DMS53 treated with DMSO at 0.1 percent for 48 hours (cell line): Measurements from ENCODE around the gene CTRB2.

Experiments
- DNase-seq: peaks from one replicate; lab custom pipeline; 2025; ENCODE audit not compliant: unreplicated experiment; lab: John Stamatoyannopoulos, UW

The CTRB2 gene

GRCh38 chr16:75206749-75207451, at the start of gene CTRB2:
Gene CTRB2, minus strand, starts transcription at chr16:75207161. Its CDS starts 20 bp downstream, at chr16:75207141.
- DNase-seq, result no peak

DNA sequence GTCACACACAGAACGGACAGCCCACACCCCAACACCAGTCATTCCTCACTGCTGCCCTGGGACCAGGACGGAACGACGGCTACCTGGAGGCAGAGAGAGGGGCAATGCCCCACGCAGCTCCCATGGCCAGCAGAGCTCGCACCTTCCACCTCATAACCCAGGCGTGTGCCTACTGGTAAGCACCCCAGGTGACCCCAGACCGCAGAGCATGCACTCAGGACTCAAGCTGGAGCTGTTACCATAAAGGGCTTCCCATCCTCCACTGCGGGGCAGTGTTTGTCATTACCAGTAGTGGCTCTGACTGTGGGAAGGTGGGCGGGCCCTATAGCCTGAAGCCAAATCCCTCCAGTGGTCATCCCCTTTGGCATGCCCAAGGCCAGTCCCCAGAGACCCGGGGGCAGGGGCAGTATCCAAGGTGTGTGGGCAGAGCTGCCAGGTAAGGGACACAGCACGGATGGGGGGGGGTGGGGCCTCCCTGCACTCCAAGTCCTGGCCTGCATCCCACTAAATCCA, 49.2 kb upstream of the CTRB2 start:
- no peak for DNase-seq

GRCh38 chr16:75254359-75254837, 47.4 kb upstream of the CTRB2 start:
- no peak for DNase-seq

- DNase-seq, result no peak
Measured at GRCh38 chr16:75252946-75253911, 46.3 kb upstream of the CTRB2 start.

DNA sequence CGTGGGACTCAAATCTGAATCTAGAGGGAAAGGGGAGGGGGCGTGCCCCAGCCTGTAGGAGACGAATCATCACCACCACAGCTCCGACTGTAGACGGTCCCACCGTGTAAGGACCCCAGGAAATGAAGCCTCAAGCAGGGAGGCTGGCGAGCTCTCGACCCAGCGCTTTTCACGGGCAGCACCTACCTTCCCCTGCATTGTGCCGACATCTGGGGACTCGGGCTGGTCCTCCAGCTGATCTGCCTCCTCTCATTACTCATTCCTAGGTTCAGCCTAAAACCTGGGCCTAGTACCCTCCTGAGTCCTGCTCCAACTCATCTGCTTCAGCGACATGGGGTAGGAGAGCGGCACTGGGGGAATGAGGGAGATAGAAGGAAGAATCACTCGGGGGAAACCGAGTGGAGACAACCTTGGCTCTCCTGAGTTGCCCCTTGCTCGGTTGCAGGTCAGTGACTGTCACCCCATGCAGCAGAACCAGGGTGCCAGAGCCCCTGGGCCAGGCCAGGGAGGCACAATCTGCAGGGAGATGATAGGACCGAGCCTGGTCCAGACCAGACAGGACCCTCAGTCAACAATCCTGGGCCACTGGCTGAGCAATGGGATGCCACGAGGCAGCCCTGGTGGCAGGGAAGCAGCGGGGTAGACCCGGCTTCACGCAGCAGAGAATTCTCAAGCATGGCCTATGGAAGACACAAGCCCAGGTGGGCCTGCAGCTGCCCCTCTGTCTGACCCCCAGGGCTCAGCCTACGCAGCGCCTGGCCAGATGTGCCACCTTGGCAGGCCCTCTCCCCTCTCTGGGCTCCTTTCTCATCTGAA, 45.3 kb upstream of the CTRB2 start:
- DNase-seq, result no peak

DNA sequence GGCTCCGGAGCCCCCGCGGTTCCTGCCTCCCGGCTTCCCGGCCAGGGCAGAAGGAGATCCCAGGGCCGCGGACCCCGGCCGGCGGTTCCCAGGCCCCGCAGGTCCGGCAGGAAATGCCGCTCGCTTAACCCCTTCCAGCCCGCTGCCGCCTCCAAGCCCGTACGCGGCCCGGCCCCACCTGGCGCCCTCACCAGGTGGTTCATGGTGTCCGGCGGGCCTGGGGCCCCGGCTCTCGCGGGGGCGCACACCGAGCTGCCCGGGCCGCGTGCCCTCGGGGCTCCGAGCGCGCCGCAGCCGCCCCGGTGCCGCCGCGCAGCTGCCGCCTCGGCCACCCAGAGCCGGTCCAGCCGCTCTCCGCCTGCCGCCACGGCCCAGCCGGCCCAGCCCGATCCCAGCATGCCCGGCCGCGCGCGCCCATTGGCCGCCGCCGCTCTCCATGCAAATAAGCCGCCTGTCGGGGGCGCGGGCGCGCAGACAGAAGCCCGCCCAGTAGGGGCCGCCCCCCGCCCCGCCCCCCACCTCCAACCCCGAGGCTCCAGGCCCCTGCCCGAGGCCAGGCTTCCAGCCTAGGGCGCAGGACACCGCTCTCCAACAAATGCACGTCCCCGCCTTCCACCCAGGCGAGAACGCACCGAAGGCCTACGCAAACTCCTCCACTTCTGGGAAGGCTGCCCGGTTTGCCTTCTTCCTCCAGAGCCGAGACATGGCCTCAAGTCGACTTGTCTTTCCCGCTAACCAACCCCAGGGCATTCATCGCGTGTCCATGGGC, 44.5 kb upstream of the CTRB2 start, which contains the start of gene BCAR1:
Gene BCAR1 (minus strand): TSS at position 345 of the 769 bp plus-strand sequence. CDS start 142 bp downstream, at position 203.
- DNase-seq, result peak; percentile 63

GRCh38 chr16:75250809-75251279, 43.9 kb upstream of the CTRB2 start:
- peak; percentile 44 for DNase-seq

DNA sequence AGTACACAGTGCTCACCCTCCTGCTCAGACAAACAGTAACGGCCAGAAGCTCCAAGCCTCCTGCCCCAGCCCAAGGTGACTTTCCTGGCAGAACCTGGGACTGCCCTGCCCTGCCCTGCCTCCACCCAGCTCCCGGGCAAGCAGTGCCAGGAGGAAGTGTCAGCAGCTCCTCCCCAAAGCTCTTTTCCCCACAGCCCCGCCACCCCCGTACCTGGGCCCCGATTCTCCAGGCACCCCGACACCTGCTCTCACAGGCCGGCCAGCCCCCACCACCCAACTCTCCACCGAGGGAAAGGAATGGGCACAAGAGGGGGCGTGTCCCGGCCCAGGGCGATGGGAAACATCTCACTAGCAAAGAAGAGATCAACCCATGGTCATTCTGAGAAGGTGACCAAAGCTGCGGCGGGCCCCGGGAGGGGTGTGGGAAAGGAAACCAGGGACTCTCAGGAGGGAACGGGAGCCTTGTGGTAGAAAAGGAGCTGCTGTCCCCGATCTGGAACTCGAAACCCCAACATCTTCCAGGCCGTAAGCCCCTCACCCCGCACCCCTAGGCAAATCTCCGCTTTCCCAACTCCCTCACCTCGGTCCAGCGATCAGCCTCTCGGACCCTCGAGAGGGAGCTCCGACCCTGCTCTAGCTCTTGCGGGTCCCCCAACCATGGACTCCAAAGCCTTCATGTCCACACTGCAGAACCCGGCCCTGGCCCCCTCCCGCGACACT, 43.3 kb upstream of the CTRB2 start:
- DNase-seq, result no peak

- DNase-seq, result no peak
Measured at GRCh38 chr16:75249441-75249840, 42.5 kb upstream of the CTRB2 start.

GRCh38 chr16:75248536-75249380, 41.8 kb upstream of the CTRB2 start:
- no peak for DNase-seq

DNA sequence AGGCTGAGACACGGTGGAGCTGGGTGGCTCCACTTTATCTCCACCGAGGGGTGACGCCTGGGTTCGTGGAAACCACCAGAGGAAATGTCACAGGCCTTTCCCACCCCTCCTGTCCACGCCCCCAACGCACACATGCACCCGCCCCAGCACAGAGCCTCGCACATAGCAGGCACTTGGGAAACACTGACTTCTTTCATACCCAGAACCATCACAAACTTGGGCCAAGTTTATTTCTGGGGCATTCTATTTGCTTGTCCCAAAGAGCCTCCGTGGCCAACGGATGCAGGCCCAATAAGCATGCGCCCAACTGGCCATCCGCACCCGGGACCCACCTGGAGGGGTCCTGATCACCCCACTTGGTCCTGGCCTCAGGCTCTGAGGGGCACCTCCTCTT, 41.2 kb upstream of the CTRB2 start:
- no peak for DNase-seq

- DNase-seq, result no peak
Measured at GRCh38 chr16:75247249-75247648, 40.3 kb upstream of the CTRB2 start.

GRCh38 chr16:75246504-75247205, 39.7 kb upstream of the CTRB2 start:
- DNase-seq, result no peak

DNA sequence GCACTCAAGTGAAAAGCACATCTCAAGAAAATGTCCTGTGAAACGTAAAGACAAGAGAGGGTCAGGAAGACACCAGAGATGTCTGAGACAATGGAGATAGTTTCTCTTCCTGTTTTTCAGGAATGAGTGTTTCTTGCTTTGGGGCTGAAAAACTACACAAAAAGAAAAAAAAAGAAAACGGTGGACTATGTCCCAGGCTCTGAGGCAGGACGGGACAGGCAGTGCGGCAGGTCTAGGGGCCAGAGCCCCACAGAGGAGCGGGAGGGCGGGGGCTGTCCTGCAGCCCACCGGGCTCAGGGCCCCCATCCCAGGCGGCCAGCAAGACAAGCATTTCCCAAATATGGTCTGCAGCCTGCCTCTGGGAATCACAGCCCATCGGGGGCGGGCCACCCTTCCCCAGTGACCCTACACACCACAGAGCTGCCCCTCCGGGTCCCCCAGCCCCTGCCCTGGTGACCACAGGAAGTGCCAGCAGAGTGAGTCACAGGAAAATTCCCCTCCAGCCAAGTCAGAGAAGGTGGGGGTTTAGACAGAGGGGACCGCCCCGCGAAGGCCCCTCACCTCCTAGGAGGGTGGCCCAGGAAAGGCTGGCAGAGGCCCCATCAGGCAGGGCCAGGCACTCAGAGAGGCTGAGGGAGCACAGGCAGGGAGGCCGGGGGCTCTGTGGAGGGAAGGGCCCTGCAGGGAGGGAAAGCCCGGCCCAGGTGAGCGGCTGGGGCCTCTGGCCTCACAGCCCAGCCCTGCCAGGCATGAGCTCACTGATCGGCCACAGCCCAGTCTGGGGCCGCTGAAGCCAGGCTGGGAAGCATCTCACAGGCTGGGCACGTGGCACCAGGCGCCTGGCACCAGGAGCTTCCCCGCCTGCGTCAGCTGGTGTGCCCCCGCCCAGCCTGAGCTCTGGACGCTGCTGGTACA, 38.1 kb upstream of the CTRB2 start:
- no peak for DNase-seq

- DNase-seq, result no peak
Measured at GRCh38 chr16:75244225-75244809, 37.4 kb upstream of the CTRB2 start.

DNA sequence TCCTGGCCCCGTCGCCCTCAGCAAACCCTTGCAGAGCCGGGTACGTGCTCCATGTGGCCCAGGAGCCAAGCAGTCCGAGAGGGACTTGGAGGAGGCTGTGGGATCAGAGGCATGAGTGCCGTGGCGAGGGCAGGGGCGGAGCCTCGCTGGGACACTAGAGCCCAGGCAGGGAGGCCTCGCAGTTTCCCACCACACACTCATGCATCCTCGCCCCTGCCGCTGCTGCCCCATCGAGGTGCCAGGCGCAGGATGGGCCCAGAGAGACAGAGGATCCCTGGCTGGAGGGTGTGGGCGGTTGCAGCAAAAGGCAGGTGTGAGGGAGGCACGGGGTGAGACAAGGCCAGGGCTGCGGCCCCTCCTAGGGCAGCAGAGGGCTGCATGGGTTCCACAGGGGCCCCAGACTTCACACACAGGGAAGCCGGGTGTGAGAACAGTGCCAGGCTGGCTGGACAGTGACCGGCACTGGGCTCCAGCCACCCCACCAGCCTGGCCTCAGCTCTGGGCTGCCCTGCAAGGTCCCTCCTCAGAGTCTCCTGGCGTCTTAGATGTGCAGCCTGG, 36.8 kb upstream of the CTRB2 start:
- DNase-seq, result no peak
